HG03039 (cell line): Measurements from ENCODE around the gene MAP2K7.
"Not testable (repeated sequence)": the region's sequence is repeated elsewhere in the genome, so short reads cannot be mapped to it uniquely, and the experiment has no call there.

Experiments
- ATAC-seq: cut with Tn5 transposase; IDR thresholded peaks from one replicate; pipeline ENCODE4 v1.9.1; 2021; ENCODE audit warnings: mild to moderate bottlenecking, moderate library complexity; ENCODE audit not compliant: unreplicated experiment

MAP2K7 gene

DNA sequence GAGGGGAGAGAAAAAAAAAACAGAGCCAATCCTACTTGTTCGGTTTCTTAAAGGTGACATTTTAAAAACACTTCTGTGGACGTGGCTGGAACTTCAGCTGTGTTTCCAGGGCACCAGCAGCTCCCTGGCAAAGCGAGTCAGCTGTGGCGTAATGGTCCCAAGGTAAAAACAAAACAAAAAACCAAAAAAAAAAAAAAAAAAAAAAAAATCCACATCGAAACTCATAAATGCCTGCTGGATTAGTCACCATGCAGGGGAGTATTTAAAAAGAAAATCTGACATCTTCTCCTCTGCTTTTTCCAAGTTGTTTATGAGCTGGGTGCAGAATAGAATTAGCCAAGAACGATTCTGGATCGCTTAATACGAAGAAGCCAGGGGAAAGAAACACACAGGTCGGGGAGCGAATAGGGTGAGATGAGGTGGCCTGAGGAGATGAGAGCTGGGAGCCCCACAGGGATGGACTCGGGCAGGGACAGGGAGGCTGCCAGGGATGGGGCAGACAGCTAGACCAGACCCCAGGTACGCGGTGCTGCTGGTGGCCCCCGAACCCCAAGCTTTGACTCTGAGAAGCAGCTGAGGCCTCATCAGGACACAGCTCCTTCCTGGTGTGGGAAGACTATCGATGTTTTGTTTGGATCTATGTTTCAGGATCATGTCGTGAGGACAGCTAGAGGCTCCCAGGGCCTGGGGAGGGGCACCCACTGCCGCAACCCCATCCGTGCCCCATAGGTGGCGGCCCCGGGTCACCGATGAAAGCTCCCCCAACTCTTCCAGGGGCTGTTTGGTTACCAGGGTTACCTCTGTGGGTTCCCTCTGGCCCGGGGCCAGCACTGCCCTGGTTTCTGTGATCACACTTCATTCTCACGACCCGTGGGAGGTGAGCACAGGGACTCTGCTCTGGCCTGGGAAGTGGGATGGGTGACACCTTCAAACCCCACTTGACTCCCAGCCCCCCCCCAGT, 25.3 kb downstream of the MAP2K7 start:
- ATAC-seq, result no peak

DNA sequence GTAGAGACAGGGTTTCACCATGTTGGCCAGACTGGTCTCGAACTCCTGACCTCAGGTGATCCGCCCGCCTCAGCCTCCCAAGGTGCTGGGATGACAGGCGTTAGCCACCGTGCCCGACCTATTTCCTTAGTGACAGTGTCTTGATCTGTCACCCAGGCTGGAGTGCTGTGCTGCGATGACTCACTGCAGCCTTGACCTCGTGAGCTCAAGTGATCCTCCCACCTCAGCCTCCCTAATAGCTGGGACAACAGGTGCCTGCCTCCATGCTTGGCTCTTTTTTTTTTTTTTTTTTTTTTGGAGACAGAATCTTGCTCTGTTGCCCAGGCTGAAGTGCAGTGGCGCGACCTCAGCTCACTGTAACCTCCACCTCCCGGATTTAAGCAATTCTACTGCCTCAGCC, 26.4 kb downstream of the MAP2K7 start:
- ATAC-seq, result not testable (repeated sequence)

DNA sequence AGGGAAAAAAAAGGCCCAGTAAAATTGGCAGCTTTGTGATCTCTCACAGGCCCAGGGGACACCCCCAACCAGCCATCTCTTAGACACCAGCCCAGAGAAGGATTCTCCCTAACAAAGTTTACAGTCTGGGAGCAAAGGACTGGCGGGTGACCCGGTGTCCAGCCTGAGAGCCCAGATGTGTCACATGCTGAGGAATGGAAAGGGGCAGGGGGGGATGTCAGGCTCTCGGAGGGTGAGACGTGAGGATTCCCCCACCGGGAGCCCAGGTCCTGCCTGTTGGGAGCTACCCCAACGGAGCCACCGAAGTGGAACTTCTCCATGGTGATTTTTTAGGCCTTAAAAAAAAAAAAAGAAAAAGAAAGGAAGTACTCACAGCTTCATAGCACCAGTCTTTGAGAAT, 27.1 kb downstream of the MAP2K7 start:
- no peak for ATAC-seq

DNA sequence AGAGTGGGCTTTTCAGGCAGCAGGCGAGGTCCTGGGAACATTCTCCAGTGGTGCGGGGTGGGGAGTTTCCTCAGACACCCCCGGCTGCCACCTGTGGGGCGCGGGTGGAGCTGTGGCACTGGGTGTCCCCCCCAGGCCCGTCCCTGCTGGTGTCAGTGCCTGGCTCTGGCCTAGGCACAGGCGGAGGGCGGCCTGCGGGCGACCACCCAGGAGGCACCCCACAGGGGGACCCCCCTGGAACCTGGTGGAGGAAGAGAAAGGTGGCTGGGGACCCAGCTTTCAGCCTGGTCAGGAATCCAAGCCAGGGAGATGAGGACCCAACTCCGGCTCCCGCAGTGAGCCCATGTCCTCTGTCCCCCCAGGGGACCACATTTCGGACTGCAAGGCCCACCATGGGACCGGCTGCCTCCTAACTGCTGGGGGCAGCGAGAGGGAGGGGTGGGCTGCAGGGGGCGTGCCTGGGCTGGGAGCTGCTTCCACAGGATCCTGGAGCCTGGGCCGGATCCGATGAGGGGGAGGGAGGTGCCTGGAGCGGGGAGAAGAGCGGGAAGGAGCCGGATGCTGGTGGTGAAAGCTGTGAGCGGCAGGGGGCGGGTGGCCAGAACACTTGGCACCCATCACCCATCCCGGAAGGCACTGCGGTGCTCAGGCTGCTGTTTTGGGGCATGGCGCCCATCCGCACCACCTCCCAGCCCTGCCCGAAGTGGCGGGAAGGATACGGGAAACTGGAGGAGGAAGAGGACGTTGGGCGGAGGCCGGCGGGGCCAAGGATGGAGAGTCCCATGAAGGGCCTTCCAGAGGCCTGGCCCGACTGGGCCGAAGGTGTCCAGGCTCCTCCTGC, 27.8 kb downstream of the MAP2K7 start:
- no peak for ATAC-seq

DNA sequence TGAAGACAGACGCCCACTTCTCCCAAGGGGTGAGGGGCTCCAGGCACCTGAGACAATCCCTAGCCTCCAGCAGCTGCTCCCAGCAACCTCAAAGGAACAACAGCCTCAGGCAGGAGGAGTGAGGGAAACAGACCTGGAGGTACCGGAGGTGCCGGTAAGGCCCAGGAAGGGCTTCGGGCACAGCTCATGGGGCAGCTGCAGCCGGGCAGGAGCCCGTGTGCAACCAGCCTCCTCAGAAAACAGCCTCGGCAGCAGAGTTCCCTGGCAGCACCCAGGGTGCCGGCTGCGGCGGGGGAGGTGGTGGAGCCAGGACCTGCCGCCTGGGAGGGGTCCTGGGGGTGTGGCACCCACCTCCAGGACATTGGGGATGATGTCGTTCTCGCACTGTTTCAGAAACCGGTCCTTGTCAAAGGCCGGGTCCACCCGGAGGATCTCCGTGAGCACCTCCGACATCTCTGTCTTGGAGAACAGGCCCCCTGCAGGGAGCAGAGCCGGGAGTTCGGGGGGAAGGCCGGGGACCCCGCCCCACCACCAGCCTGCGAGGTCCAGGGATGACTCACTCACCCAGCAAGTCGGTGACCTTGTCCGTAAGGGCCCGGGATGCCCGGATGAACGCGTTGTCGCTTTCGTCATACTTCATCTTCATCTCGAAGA, 28.7 kb downstream of the MAP2K7 start:
- no peak for ATAC-seq

DNA sequence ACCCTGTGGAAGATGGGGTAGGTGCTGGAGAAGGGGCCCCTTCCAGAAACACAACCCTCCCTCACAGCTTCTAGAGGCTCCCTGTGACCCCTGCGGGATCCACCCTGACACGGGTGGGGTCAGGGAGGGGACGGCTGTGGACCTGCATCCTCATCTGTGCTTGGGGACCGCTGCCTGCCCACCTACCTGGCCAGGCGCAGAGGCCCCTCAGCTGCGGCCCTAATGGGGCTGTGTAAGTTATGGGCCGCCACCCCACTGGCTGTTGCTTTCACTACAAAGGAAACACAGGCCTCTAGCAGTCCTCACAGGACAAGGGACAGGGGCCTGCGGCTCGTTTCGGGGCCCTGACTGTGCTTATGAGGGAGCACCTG, 29.2 kb downstream of the MAP2K7 start:
- no peak for ATAC-seq

DNA sequence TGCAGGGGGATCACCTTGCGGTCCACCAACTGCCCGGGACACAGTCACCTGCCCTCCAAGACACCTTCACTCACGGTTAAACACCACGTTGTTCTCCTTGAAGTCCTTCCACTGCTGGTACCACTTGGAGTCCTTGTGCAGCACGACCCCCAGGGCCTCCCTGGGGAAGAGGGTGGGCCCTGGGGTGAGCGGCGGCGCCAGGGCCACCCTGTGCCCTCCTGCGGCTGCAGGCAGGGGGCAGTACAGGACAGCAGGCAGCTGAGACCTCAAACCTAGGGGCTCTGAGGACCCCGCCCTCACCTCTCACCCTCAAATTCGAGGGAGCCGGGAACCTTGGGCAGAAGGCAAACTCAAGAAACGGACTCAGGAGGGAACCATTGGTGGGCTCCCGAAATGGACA, 29.7 kb downstream of the MAP2K7 start:
- no peak for ATAC-seq

DNA sequence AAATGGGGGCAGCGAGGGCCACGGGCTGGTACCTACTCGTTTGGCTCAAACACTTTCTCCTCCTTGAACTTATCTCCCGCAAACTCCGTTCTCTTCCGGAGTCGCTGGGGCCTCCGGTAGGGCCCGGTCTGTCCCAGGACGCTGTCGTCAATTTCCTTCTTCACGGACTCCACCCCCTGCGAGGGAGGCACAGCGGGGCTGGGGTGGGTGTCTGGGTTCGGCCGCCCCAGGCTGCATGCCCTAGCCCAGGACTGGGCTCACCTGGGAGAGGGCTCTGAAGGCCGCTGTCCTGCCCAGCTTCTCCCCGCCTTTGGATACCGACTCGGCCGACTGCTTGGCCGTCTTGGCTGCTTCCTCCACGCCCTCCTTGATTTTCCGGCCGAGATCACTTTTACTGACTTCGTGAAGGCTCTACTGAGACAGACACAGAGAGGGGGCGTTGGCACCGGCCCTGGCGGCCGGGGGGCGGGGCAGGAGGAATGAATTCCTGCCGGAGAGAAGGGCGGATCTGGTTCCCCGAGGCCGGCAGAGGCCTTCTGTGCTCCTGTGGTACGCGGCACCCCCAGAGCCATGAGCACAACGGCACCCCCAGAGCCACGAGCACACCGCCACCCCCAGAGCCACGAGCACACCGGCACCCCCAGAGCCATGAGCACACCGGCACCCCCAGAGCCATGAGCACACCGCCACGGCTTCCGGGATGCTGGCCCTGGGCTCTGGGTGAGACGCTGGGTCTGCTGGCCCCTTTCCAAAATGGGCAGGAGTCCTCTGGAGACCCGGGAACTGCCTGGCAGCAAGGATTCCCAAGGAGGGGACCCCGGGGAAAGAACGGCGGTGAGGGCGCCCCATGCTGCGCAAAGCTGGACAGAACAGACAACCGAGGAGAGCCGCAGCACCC, 30.4 kb downstream of the MAP2K7 start:
- ATAC-seq, result no peak

DNA sequence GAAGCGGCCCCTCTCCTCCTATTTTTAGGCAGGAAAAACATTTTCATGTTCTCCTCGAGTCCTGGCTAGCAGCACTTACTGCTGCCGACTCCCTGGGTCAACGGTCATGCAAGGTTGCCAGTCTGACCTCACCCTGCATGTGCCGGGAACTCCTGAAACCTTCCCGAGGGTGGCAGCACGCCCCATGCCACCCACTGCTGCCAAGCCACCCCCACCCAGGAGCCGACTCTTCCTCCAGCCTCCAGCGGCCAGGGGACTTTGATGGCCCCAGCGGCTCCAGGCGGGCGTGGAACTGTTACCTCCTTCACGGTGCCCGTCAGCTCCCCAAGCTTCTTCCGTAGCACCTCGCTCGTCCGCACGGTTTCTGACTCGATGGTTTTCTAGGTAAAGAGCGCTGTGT, 31.1 kb downstream of the MAP2K7 start:
- no peak for ATAC-seq

DNA sequence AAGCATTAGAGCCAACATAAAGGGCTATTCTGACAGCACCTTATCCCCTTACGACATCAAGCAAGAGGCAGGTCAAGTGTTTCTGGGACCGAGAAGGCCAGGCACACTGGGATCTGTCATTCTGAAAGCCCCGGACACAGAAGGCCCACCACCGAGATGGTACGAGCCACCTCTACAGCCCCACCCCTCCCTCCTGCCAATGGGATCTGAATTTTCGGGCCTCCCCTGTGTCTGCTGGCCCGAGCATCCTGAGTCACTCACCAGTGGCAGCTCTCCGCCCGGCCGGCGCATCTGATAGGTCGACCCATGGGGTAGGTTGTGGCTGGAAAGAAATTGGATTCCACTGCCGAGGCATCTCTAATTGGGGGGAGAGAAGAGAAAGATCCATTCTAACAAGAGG, 37.2 kb downstream of the MAP2K7 start:
- no peak for ATAC-seq

DNA sequence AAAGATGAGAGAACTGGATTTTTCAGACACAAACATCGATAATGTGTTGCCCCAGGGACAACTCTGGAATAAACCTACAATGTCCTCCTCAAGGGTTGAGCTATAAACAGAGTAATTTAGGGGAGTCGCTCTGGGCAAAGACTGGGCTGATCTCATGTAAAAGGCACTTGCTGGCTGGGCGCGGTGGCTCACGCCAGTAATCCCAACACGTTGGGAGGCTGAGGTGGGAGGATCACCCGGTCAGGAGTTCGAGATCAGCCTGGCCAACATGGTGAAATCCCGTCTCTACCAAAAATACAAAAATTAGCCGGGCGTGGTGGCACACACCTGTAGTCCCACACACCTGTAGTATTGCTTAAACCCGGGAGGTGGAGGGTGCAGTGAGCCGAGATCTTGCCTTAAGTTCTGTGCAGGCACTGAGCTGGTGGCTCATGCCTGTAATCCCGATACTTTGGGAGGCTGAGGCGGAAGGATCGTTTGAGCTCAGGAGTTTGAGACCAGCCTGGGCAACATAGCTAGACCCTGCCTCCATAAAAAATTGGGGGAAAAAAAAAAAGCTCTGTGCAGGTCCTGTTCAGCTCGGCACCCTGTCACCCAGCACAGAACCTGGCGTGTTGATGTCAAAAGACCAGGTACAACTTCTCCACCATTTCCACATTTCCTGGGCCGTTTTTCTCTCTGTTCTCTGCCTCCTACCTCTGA, 38.4 kb downstream of the MAP2K7 start:
- ATAC-seq, result no peak

DNA sequence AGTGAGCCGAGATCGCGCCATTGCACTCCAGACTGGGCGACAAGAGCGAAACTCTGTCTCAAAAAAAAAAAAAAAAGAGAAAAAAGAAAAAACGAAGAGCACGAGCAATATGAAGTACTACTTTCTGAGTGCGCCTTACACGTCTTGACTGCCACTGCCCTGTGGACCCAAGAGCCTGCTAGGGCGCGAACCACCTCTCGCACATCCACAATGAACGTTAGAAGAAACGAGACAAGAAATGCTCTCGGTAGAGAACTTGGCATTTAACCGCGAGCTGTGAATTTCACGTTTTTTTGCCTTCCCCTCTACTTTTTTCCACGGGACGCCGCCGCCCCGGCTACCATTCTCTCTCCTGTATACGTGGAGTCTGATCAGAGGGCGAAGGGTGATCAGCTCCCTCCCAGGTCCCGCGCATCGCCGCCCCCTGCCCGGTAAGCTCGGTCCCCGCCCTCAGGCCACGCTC, 39.3 kb downstream of the MAP2K7 start:
- peak; percentile 9 for ATAC-seq

DNA sequence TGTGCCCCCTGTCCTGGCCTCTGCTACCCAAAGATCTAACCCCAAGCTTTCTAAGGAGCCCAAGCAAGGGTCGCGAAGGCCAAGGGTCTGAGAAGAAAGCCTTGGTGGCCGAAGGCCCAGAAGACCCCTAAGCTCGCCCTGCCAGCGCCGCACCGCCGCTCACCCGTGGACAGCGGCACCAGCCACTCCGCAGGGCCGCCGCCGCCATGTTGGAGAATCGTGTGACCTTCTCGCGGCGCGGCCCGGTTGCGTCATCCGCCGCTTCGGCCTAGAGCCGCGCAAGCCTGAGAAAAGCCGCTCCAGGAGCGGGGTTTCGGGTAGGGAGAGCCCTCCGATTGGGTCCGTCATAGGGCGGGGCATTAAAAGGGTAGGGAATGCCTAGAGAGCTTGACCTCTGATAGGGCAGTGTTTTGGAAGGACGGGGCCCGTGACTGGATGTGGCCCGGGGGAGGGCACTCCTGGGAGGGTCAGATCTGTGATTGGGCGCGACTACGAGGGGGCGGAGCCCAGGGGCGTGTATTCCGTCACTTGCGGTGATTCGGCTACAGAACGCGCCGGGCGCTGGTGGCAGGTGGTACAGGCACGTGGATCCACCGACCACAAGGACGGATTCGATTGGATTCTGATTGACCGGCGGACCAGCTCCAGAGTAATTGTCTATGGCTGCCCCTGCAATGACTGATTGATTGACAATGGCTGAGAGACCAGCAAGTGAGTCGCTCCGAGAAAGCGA, 39.9 kb downstream of the MAP2K7 start, which contains the start of gene TIMM44:
Gene TIMM44, minus strand, starts transcription at position 223 of the 733 bp plus-strand sequence. Its CDS starts 15 bp downstream, at position 208.
- peak; percentile 93 for ATAC-seq

DNA sequence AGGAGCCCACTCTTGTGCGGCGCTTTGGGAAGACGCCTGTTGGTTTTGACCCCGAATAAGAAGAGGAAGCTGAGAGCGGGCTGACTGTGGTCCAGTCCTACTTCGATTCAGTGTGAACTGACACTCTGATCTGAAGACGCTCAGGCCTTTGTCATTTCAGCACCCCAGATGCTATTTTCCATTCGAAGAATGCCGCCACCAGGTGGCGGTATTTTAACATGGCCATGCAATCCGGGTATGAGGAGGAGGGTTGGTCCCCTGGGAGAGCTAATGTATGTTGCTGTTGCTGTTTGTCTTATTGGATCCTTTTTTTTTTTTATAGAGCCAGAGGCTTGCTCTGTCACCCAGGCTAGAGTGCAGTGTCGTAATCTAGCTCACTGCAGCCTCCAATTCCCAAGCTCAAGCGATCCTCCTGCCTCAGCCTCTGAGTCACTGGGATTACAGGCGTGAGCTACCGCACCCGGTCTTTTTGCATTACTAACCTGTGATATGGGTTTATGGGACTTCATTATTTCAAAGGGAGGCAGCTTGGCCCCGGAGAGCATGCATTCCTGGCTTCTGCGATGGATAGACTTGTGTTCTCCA, 40.6 kb downstream of the MAP2K7 start:
- peak; percentile 29 for ATAC-seq

DNA sequence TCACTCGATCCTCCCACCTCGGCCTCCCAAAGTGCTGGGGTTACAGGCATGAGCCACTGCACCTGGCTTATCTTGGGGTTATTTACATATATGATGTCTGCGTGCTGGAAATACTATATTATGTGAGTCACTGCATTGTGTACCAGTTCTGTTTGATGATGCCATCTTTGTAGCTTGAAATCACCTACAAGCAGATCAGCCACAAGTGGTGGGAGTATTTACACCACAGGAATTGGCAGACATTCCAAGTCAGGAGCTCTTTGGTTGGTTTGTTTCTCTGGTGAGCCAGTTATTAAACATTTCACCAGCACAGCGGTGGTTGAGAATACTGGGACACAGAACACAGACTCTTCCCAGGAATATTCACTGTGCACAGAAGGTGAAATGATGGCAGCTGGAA, 44.3 kb downstream of the MAP2K7 start:
- ATAC-seq, result no peak

DNA sequence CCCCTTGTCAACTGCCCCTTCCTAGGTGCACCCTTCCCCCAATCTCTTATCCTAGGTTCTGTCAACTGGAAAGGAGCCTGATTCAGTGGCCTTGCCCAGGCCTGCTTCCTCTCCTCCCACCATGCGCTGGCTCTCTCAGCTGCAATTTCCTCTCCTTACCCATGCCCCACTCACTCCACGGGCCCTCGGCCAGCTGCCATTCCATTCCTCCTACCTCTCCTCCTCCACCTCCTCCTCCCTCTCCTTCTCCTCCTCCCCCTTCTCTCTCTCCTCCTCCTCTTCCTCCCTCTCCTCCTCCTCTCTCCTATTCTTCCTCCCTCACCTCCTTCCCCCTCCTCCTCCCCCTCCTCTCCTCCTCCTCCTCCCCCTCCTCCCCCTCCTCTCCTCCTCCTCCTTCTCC, 49.4 kb downstream of the MAP2K7 start:
- no peak for ATAC-seq

DNA sequence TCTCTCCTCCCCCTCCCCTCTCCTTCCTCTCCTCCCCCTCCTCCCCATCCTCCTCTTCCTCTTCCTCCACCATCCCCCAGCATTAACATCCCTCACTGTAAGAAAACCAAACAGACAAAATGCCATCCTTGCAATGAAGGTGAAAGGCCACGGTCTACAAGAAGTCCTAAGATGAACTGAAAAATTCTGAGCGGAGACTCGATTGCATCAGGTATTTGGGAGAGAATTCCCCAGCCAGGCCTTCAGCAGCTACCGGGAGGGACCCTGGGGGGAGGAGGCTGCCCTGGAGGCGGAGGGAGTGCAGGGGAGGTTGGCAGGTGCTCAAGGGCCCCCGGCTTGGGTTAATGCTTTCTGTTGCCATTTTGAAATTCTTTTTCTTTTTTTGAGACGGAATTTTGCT, 49.9 kb downstream of the MAP2K7 start:
- no peak for ATAC-seq

DNA sequence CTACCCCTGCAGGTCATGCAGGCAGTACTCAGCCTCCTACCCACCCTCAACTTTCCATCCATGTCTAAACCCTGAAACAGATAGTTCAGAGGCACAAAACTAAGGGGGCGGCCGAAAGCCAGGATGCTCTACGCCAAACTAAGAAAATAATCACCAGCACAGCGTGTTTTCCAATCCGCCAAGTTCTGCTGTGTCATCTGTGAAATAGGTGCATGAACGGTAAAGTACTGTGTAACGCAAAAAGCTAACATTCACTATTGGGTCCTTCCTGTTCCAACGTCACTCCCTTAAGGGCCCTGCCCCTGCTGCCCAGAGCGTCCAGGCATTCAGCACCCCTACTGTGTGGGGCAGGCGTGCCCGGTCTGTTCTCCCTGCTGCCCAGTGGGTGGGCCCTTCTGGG, 52.0 kb downstream of the MAP2K7 start:
- ATAC-seq, result no peak

DNA sequence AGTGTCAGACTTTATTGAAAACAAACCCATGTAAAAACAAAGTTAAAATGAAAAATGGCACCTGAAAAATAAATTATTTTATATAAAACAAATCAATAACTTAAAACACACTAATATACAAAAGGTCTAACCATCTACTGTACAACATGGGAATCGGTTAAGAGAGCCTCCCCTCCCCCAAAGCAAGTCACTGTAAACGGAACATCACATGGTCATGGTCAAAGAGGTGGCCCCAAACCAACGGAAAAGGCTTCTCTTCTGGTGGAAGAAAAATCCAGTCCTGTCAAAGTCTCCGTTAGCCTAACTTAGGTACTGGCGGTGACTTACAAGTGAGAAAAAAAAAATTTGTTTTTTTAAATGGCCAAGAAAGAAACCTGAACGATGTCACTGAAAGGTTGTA, 55.5 kb downstream of the MAP2K7 start:
- ATAC-seq, result no peak
